Adrenal gland (tissue), 12 donors: ENCODE measurements around the gene GRPEL1. TPM values are rescaled to one million over a fixed set of nuclear protein-coding genes. Genes with fewer than 3 reads are reported as not detected.

Source experiments
- DNase-seq, 7 donors: peaks; one replicate each; pipeline ENCODE4 v3.0.0-alpha.2; 2019 to 2020
- H3K27ac ChIP-seq, 5 donors: fragments of 200-600 bp; sonication (generic) in 4 of 5; 1 replicate in 3 of 5; 2 replicates in 2 of 5; pipeline versions ENCODE4 v1.5.1 to v1.8.0; 2016 to 2020; ENCODE audit warnings: mild to moderate bottlenecking in 1 of 5
- H3K27me3 ChIP-seq: fragments of 200-600 bp; 2 replicates; pipeline ENCODE4 v1.8.0; 2021
- H3K36me3 ChIP-seq, 2 donors: fragments of 200-600 bp; replicated peaks in 1 of 2; 1 replicate in 1 of 2; 2 replicates in 1 of 2; pipeline versions ENCODE4 v1.5.1 to v1.8.0; 2018 to 2022
- H3K4me1 ChIP-seq, 2 donors: fragments of 200-600 bp; replicated peaks in 1 of 2; 1 replicate in 1 of 2; 2 replicates in 1 of 2; pipeline versions ENCODE4 v1.5.1 to v1.8.0; 2018 to 2021
- H3K4me3 ChIP-seq, 4 donors: fragments of 200-600 bp; sonication (generic) in 3 of 4; one replicate each; pipeline ENCODE4 v1.5.1; 2016 to 2018
- H3K9me3 ChIP-seq, 3 donors: fragments of 200-600 bp; sonication (generic) in 1 of 3; replicated peaks in 1 of 3; 1 replicate in 2 of 3; 2 replicates in 1 of 3; pipeline versions ENCODE4 v1.5.1 to v1.8.0; 2016 to 2021
- POLR2A ChIP-seq, 2 donors: fragments of 450-650 bp; IDR thresholded peaks; one replicate each; pipeline ENCODE4 v1.6.1; 2017; ENCODE audit warnings: antibody characterized with exemption in 2 of 2, mild to moderate bottlenecking in 2 of 2, moderate library complexity in 1 of 2
- WGBS, 4 donors: extraction: QIAGEN DNeasy Blood & Tissue Kit in 2 of 4; methylation state at CpG; one replicate each; pipeline versions ENCODE4 v1.1.5 to v1.1.7; 2013 to 2017; 5-methylcytosine and 5-hydroxymethylcytosine counted together
- intact Hi-C, 2 donors: fragments of 100-400 bp; cut with DNase I; formaldehyde crosslinking; loops; one replicate each; pipeline versions ENCODE4 v1.14.1 to v1.15.0; 2022 to 2023
- polyA plus RNA-seq, 3 donors: library from polyadenylated mRNA; stranded (reverse); fragments of 200-250 nt in 2 of 3; fragments of 350-450 nt in 1 of 3; fragmentation: Illumina TruSeq in 1 of 3; extraction: RNeasy Lipid Tissue Mini Kit (QIAGEN cat#74804) in 1 of 3; gene quantifications; one replicate each; pipeline ENCODE4 v1.2.3, GENCODE V29; 2013 to 2014
- total RNA-seq, 9 donors: library from RNA; depleted of rRNA in 4 of 9; stranded (reverse); fragments of >200 nt in 4 of 9; fragments of 120-200 nt in 1 of 9; fragmentation: NEBNext Ultra II Directional in 1 of 9; extraction: Animal tissue kit (Norgen Biotek cat#: 25700) in 1 of 9; gene quantifications; one replicate each; pipeline versions ENCODE4 v1.1.0 to v1.2.4, GENCODE V29; 2013 to 2023
- TF ChIP-seq, protein P1 (sequence below), 6 experiments: fragments of 450-650 bp in 4 of 6; fragments of 200-600 bp in 2 of 6; sonication (generic) in 1 of 6; IDR thresholded peaks; 1 replicate in 5 of 6; 2 replicates in 1 of 6; pipeline versions ENCODE4 v1.5.1 to v1.8.0; 2016 to 2021; ENCODE audit warnings: antibody characterized with exemption in 6 of 6, mild to moderate bottlenecking in 2 of 6, moderate library complexity in 1 of 6
- donor health status: healthy with polysubstance abuse.
- donor health status: Bipolar disorder and iron deficiency.
- donor health status: DM: yes; HTN: yes; CAD: no.
- donor health status: DM: no; HTN: no; CAD: no.
- donor health status: DM: no; HTN: no; CAD: no.
- donor health status: DM: yes; HTN: yes; CAD: no.

The GRPEL1 gene
- total and polyA plus RNA-seq, 12 donors = 35.8 to 439 (median 80.0) TPM

- no peaks in the 10 kb centered on the region for H3K9me3 ChIP-seq
- H3K4me1 ChIP-seq = peaks cover 48 to 68% of the 10 kb centered on the region in 2 donors
- H3K36me3 ChIP-seq = peaks cover 0 to 6% of the 10 kb centered on the region in 2 donors
- WGBS, 4 donors = 78 to 90% (median 85%) methylated on average over 7 to 11 of the region's 11 CpGs
- H3K27me3 ChIP-seq = no peaks in the 10 kb centered on the region
- no peak for DNase-seq
- intact Hi-C loops = no loop called here
- H3K4me3 ChIP-seq = no peak overlapping the region
- TF ChIP-seq, protein P1, sequence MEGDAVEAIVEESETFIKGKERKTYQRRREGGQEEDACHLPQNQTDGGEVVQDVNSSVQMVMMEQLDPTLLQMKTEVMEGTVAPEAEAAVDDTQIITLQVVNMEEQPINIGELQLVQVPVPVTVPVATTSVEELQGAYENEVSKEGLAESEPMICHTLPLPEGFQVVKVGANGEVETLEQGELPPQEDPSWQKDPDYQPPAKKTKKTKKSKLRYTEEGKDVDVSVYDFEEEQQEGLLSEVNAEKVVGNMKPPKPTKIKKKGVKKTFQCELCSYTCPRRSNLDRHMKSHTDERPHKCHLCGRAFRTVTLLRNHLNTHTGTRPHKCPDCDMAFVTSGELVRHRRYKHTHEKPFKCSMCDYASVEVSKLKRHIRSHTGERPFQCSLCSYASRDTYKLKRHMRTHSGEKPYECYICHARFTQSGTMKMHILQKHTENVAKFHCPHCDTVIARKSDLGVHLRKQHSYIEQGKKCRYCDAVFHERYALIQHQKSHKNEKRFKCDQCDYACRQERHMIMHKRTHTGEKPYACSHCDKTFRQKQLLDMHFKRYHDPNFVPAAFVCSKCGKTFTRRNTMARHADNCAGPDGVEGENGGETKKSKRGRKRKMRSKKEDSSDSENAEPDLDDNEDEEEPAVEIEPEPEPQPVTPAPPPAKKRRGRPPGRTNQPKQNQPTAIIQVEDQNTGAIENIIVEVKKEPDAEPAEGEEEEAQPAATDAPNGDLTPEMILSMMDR (IDR thresholded peaks at IDR 0.05) = no peak
- TF ChIP-seq POLR2A (IDR thresholded peaks at IDR 0.05) = no peak
- H3K27ac ChIP-seq = peak overlapping the region in 4 of 5 donors; percentile 43 to 82 (median 76)
These were observed 18.1 kb downstream of the GRPEL1 start for GRCh38 chr4:7049739-7050138.

- peaks cover 52 to 72% of the 10 kb centered on the region in 2 donors for H3K4me1 ChIP-seq
- no peak overlapping the region for H3K4me3 ChIP-seq
- TF ChIP-seq, protein P1 (IDR thresholded peaks at IDR 0.05) = no peak
- no peak for TF ChIP-seq POLR2A (IDR thresholded peaks at IDR 0.05)
- intact Hi-C loops = no loop called here
- peaks cover 0 to 1% of the 10 kb centered on the region in 2 donors for H3K36me3 ChIP-seq
- H3K9me3 ChIP-seq = no peaks in the 10 kb centered on the region
- H3K27me3 ChIP-seq = no peaks in the 10 kb centered on the region
- DNase-seq = no peak
- 46 to 95% (median 65%) methylated on average over 3 to 4 of the region's 4 CpGs for WGBS, 4 donors
- peak overlapping the region in 2 of 5 donors; percentile 76 to 82 for H3K27ac ChIP-seq
These were observed 18.6 kb downstream of the GRPEL1 start for GRCh38 chr4:7049295-7049694.

GRCh38 chr4:7048642-7049041 is 19.2 kb downstream of the GRPEL1 start:
- H3K4me3 ChIP-seq = no peak overlapping the region
- peaks cover 55 to 72% of the 10 kb centered on the region in 2 donors for H3K4me1 ChIP-seq
- no peak overlapping the region for H3K27ac ChIP-seq
- intact Hi-C loops = no loop called here
- no peak for DNase-seq
- TF ChIP-seq, protein P1 (IDR thresholded peaks at IDR 0.05) = no peak
- WGBS, 4 donors = 86 to 92% (median 92%) methylated on average over 12 of the region's 12 CpGs
- H3K27me3 ChIP-seq = no peaks in the 10 kb centered on the region
- H3K9me3 ChIP-seq = no peaks in the 10 kb centered on the region
- no peaks in the 10 kb centered on the region for H3K36me3 ChIP-seq

DNA sequence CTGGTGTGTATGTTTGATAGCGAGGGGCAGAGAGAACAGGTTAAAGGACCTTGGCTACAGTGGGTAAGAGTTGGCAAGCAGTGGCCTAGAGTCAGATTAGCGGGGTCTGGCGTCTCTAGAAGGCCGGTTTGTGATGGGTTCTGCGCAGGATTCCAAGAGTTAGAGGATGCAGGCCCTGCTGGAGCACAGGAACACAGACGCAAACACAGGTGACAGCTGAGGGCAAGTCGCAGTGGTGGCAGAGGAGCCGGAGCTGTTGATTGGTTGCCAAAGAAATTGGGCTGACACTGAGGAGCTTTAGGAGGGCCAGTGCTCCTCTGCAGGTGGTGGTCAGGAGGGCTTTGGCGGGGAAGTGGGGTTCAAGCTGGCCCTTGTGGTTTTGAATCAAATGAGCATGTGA is 20.9 kb downstream of the GRPEL1 start:
- Histone ChIP-seq H3K4me3 (no peak overlapping the region), H3K9me3 (no peaks in the 10 kb centered on the region), H3K27me3 (no peaks in the 10 kb centered on the region), H3K27ac (peak overlapping the region in 3 of 5 donors; percentile 94 to 99 (median 99)), H3K36me3 (no peaks in the 10 kb centered on the region), H3K4me1 (peaks cover 54 to 60% of the 10 kb centered on the region in 2 donors)
- intact Hi-C loops = no loop called here
- no peak for DNase-seq
- WGBS, 4 donors = 79 to 91% (median 83%) methylated on average over 9 of the region's 9 CpGs
- no peak for TF ChIP-seq POLR2A (IDR thresholded peaks at IDR 0.05)
- TF ChIP-seq, protein P1 (IDR thresholded peaks at IDR 0.05) = no peak
